Measurements from ENCODE around the gene PAX7.

DNA sequence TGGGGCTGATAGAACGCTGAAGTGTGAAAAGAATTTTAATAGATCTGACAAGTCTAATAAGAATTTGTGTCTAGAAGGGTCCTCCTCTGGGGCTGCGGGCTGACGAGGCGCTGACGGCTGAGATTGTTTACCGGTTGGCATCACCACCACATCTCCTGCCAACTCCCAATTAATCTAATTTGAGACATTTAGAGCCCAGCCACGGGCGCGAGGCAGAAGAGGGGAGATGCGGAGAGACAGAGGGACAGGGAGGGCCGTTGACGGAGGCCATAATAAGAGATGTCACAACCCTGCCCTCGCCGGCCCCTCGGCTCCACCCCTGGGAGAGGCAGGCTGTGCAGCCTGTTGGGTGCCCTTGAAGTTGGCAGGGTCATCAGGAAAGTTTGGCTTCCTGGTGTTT, 109.3 kb downstream of the PAX7 start:
- TF ChIP-seq, protein P1, sequence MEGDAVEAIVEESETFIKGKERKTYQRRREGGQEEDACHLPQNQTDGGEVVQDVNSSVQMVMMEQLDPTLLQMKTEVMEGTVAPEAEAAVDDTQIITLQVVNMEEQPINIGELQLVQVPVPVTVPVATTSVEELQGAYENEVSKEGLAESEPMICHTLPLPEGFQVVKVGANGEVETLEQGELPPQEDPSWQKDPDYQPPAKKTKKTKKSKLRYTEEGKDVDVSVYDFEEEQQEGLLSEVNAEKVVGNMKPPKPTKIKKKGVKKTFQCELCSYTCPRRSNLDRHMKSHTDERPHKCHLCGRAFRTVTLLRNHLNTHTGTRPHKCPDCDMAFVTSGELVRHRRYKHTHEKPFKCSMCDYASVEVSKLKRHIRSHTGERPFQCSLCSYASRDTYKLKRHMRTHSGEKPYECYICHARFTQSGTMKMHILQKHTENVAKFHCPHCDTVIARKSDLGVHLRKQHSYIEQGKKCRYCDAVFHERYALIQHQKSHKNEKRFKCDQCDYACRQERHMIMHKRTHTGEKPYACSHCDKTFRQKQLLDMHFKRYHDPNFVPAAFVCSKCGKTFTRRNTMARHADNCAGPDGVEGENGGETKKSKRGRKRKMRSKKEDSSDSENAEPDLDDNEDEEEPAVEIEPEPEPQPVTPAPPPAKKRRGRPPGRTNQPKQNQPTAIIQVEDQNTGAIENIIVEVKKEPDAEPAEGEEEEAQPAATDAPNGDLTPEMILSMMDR (IDR thresholded peaks at IDR 0.05): no peak
- TF ChIP-seq POLR2A (IDR thresholded peaks at IDR 0.05) (no peak), POLR2AphosphoS5 (IDR thresholded peaks at IDR 0.05) (no peak)

Measured in prostate gland (tissue), 2 donors.